Lower lobe of right lung (tissue), 1 donor: ENCODE measurements around the gene USP49. TPM values are rescaled to one million over a fixed set of nuclear protein-coding genes. Genes with fewer than 3 reads are reported as not detected.

Source experiments
- total RNA-seq: library from RNA; stranded (reverse); fragmentation: NEBNext Ultra II Directional; extraction: Animal tissue kit (Norgen Biotek cat#: 25700); gene quantifications from one replicate; pipeline ENCODE4 v1.2.1, GENCODE V29; 2021
- donor health status: DM: no; HTN: yes; CAD: no; lungs with severe emphysema.

USP49 gene
- total RNA-seq, 1 donor from 2014 or later, result 3.9 TPM

Other genes starting within 250 kb of the USP49 start
- 36.5 TPM for gene TFEB, start 159.8 kb downstream of the USP49 start, total RNA-seq
- 947 TPM for gene PGC, start 148.0 kb downstream of the USP49 start, total RNA-seq
- gene FRS3, start 115.5 kb downstream of the USP49 start, total RNA-seq, result 5.9 TPM
- gene PRICKLE4, start 114.6 kb downstream of the USP49 start, total RNA-seq, result 12.1 TPM
- gene TOMM6, start 107.7 kb downstream of the USP49 start, total RNA-seq, result 134 TPM
- 12.6 TPM for gene MED20, start 25.8 kb upstream of the USP49 start, total RNA-seq
- 8.9 TPM for gene BYSL, start 26.1 kb upstream of the USP49 start, total RNA-seq
- 182 TPM for gene CCND3, start 46.4 kb upstream of the USP49 start, total RNA-seq
- 35.1 TPM for gene TAF8, start 155.1 kb upstream of the USP49 start, total RNA-seq
- gene C6orf132, start 247.2 kb upstream of the USP49 start, total RNA-seq, result 13.5 TPM